HUES64 (cell line): ENCODE data around the gene RNF111. TPM values are rescaled to one million over a fixed set of nuclear protein-coding genes. Genes with fewer than 3 reads are reported as not detected.

Experiments used
- H3K27ac ChIP-seq: 2 replicates; pipeline ENCODE4 v1.7.0; 2013; ENCODE audit warnings: low read depth, low read length, inconsistent platforms
- H3K27me3 ChIP-seq: 2 replicates; pipeline ENCODE4 v1.6.1; 2013; ENCODE audit warnings: mild to moderate bottlenecking, low read length; ENCODE audit not compliant: insufficient read depth
- H3K36me3 ChIP-seq: 2 replicates; pipeline ENCODE4 v1.6.1; 2013; ENCODE audit warnings: mild to moderate bottlenecking, low read length; ENCODE audit not compliant: insufficient read depth
- H3K4me1 ChIP-seq: 2 replicates; pipeline ENCODE4 v1.6.1; 2013; ENCODE audit warnings: mild to moderate bottlenecking, low read length, moderate library complexity; ENCODE audit not compliant: insufficient read depth
- H3K4me3 ChIP-seq: 2 replicates; pipeline ENCODE4 v1.5.1; 2013; ENCODE audit warnings: mild to moderate bottlenecking, low read length, moderate library complexity
- H3K9ac ChIP-seq: 2 replicates; pipeline ENCODE4 v1.6.1; 2013; ENCODE audit warnings: mild to moderate bottlenecking, low read depth, low read length
- H3K9me3 ChIP-seq: 2 replicates; pipeline ENCODE4 v1.6.1; 2013; ENCODE audit warnings: low read depth, low read length; ENCODE audit not compliant: insufficient read depth
- WGBS: fragments of 150-250, 120-280 bp; methylation state at CpG from one replicate; pipeline ENCODE4 v1.1.7; 2013; ENCODE audit warnings: missing lambda C conversion rate; 5-methylcytosine and 5-hydroxymethylcytosine counted together
- polyA plus RNA-seq, 2 experiments: library from polyadenylated mRNA; stranded (reverse); fragments of 50-300 nt; gene quantifications; one replicate each; pipeline ENCODE4 v1.2.3, GENCODE V29; 2013

RNF111 gene
- 13.8 TPM for polyA plus RNA-seq (2013, experiment 1 of 2)
- polyA plus RNA-seq (2013, experiment 2 of 2) = 16.9 TPM

DNA sequence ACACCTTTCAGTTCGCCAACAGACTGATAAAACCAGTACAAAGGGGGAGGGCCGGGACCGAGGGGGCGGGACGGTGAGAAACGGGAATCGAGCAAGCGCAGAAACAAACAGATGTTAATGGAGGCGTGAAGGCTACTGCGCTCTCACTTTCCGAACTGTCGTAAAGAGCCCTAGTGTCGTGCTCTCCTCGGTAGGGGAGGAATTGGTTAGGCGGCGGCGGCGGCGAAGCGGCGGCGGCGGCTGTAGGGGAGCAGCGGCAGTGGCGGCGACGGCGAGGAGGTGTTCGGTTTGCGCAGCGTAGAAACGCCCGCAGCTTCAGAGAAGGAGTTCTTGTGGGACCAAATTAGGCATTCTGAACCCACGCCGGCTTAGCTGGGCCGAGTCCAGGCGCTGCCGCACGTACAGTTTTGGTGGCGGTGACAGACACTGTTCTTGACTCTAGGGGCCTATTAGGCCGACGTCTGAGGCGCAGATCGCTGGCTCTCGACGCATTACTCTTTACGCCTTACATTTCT is at the start of gene RNF111:
Gene RNF111, plus strand, starts transcription at position 173 of the 515 bp plus-strand sequence. CDS start 43,160 bp downstream, outside the sequence.
- under 1% methylated on average over 47 of the region's 47 CpGs for WGBS
- Histone ChIP-seq H3K27me3 (no peaks in the 10 kb centered on the region), H3K9ac (peak within 1 kb of the TSS; percentile 82), H3K9me3 (no peaks in the 10 kb centered on the region), H3K36me3 (peaks cover 3% of the 10 kb centered on the region; the same call in 1 of the 2 replicates), H3K4me1 (peaks cover 11% of the 10 kb centered on the region), H3K27ac (peak within 1 kb of the TSS; percentile 83), H3K4me3 (peak within 1 kb of the TSS; percentile 99)

DNA sequence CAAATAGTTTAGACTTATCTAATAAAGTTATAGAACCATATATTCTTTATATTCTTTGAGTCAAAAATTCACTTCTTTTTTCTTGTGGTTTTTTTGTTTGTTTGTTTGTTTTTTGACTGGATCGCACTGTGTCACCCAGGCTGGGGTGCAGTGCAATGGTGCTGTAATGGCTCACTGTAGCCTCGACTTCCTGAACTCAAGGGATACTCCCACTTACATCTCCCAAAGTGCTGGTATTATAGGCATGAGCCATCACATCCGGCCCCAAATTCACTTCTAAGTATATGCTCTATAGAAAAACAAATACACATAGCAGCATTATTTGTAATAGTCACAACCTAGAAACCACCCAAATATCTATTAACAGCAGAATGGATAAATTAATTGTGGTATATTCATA is 40.3 kb upstream of the RNF111 start:
- Histone ChIP-seq H3K9ac (no peak overlapping the region), H3K27me3 (no peaks in the 10 kb centered on the region), H3K9me3 (no peaks in the 10 kb centered on the region), H3K4me3 (no peak overlapping the region), H3K4me1 (peaks cover 3% of the 10 kb centered on the region; the same call in 1 of the 2 replicates), H3K36me3 (no peaks in the 10 kb centered on the region), H3K27ac (no peak overlapping the region)
- 93% methylated on average over 3 of the region's 3 CpGs for WGBS

DNA sequence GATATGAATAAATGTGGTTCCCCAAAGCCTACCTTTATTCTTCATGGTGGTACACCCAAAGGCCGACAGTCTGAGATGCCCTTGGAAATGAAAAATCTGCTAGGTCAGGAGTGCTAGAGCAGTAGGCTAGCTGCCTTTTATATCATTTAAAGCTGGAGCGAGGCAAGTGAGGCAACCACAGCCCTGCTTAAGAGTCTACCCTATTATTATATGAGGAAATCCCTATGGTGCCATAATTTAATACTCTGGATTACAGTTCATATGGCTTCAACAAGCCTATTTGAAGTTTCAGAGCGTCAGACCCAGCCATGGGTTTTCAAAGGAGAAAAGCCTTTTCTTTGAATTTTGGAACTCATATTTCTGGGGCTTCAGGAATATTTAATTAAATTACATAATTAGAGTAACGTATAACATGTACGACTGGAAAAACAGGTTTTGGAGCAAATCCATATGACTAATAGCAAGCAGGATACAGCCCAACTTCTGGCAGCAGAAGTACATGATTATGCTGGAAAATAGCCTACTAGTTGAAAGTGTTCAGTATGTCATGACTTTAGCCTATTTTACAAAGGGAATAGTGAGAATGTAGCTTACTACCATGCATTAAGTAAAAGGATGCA is 36.0 kb upstream of the RNF111 start:
- H3K4me1 ChIP-seq = peaks cover 7% of the 10 kb centered on the region; the same call in 1 of the 2 replicates
- no peak overlapping the region for H3K9ac ChIP-seq
- H3K4me3 ChIP-seq = no peak overlapping the region
- H3K9me3 ChIP-seq = no peaks in the 10 kb centered on the region
- H3K27ac ChIP-seq = no peak overlapping the region
- H3K27me3 ChIP-seq = no peaks in the 10 kb centered on the region
- 97% methylated on average over 4 of the region's 5 CpGs for WGBS
- no peaks in the 10 kb centered on the region for H3K36me3 ChIP-seq

DNA sequence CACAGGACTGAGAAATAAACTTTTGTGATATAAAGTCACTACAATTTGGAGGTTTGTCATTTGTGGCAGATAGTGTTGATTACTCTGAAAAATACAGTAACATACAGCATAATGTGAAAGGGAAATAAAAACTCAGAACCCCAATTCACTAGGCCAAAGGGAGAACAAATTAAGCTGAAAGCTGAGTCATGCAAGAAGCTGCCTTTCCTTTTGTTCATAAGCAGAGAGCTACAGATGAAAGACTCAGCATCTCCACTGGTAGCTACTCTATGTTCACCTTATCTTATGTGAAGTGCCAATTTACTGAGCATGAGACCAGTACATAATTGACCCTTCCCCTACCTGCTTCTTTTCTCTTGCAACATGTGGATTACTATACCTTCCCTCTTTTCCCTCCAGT is 34.7 kb upstream of the RNF111 start:
- H3K9ac ChIP-seq = no peak overlapping the region
- H3K4me1 ChIP-seq = peaks cover 7% of the 10 kb centered on the region; the same call in 1 of the 2 replicates
- no peak overlapping the region for H3K4me3 ChIP-seq
- H3K27ac ChIP-seq = no peak overlapping the region
- H3K27me3 ChIP-seq = no peaks in the 10 kb centered on the region
- no peaks in the 10 kb centered on the region for H3K9me3 ChIP-seq
- no peaks in the 10 kb centered on the region for H3K36me3 ChIP-seq

DNA sequence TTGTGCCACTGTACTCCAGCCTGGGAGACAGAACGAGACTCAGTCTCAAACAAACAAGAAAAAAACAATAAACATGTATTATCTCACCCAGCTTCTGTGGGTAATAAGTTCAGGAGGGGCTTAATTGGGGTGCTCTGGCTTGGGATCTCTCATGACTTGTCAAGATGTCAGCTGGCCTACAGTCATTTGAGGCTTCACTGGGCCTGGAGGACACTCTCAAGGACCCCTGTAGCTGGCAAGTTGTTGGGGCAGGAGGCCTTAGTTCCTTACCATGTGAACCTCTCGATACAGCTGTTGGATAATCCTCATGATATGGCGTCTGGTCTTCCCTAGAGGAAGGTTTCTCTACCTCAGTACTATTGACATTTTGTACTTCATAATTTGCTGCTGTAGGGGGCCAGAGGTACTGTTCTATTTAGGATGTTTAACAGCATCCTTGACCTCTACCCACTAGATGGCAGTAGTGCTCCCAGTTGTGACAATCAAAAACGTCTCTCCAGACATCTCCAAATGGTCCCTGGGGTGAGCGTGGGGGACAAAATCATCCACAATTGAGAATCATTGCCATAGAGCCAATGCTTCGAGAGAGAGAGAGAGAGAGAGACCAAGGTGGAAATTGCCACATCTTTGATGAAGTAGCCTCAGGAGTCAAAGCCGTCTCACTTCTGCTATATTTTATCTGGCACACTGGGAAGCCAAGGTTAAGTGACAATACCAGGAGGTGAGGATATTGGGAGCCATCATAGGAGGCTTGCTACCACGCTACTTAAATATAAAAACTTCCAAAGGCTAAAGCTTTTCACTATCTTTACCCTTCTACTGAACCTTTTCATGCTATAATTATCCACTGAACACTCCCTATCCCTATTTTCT is 30.1 kb upstream of the RNF111 start:
- no peak overlapping the region for H3K27ac ChIP-seq
- no peak overlapping the region for H3K9ac ChIP-seq
- 0 out of 2 replicates have a peak, but pooled peaks cover 4% of the 10 kb centered on the region for H3K4me1 ChIP-seq
- H3K36me3 ChIP-seq = no peaks in the 10 kb centered on the region
- 49% methylated on average over 7 of the region's 8 CpGs for WGBS
- H3K27me3 ChIP-seq = no peaks in the 10 kb centered on the region
- H3K9me3 ChIP-seq = no peaks in the 10 kb centered on the region
- H3K4me3 ChIP-seq = no peak overlapping the region

DNA sequence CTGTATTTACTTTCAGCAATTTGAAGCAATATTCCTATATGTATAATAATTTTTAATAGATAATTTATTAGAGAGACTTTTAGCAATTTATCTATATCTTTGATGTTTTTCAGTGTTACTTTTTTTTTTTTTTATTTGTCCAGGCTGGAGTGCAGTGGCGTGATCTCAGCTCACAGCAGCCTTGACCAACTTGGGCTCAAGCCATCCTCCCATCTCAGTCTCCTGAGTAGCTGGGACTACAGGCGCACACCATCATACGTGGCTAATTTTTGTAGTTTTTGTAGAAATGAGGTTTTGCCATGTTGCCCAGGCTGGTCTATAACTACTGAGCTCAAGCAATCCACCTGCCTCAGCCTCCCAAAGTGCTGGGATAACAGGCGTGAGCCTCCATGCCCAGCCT is 28.7 kb upstream of the RNF111 start:
- Histone ChIP-seq H3K4me3 (no peak overlapping the region), H3K9me3 (no peaks in the 10 kb centered on the region), H3K4me1 (no peaks in the 10 kb centered on the region), H3K27ac (no peak overlapping the region), H3K36me3 (no peaks in the 10 kb centered on the region), H3K9ac (no peak overlapping the region), H3K27me3 (no peaks in the 10 kb centered on the region)
- 91% methylated on average over 4 of the region's 4 CpGs for WGBS

DNA sequence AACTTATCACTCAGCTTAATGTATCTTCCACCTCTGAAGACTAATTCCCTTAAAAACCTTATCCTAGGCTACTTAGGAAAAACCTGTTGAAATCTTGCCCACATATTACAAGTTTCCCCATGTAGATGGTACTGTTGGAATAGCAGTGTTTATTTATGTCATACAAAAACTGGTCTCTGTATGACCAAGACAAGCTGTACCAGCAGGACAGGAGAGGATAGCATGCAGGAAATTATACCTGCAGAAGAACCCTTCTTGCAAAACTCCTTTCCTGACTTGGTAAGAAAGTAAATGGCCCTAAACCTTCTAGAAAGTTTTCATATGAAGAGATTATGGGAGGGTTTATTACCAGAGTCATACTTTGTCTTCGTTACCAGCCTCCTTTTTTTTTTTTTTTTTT is 25.3 kb upstream of the RNF111 start:
- Histone ChIP-seq H3K4me3 (no peak overlapping the region), H3K9ac (no peak overlapping the region)
- no CpG with 5 or more reads among the region's 1 CpG for WGBS

DNA sequence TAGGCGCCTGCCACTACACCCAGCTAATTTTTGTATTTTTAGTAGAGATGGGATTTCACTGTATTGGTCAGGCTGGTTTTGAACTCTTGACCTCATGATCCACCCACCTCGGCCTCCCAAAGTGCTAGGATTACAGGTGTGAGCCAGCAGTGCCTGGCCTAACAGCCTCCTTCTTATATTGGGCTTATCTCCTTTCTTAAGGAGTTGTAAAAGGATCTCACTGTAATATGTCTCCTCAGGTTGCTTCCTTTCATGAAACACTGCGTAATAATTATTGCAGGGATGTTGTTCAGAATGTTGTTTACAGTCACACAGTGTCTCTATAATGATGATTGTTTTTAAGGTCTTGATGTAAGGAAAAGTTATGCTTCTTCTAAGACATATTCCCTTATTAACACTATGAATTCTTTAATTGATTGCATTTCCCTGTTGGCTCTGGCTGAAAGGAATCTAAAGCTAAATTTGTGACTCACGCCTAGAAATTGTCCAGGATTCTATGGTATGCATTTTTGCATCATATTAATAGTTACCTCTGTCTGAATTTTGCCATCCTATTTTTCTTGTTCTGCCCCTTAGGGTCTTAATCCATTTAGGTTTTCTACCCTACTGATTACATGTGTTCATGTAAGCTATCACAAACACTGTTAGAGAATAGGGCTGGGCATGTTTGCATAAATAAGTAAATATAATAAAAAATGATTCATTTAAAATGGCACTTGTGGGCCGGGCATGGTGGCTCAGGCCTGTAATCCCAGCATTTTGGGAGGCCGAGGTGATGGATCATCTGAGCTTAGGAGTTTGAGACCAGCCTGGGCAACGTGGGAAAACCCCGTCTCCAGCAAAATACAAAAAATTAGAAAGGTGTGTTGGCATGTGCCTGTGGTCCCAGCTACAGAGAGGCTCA is 24.5 kb upstream of the RNF111 start:
- WGBS = 93% methylated on average over 7 of the region's 8 CpGs
- H3K27ac ChIP-seq = no peak overlapping the region
- H3K27me3 ChIP-seq = no peaks in the 10 kb centered on the region
- no peaks in the 10 kb centered on the region for H3K4me1 ChIP-seq
- H3K9ac ChIP-seq = no peak overlapping the region
- no peak overlapping the region for H3K4me3 ChIP-seq
- H3K36me3 ChIP-seq = no peaks in the 10 kb centered on the region
- H3K9me3 ChIP-seq = no peaks in the 10 kb centered on the region

More for the DNA sequence above, 25.3 kb upstream of the RNF111 start:
- no peaks in the 10 kb centered on the region for H3K36me3 ChIP-seq
- H3K27me3 ChIP-seq = no peaks in the 10 kb centered on the region
- H3K27ac ChIP-seq = no peak overlapping the region
- H3K4me1 ChIP-seq = no peaks in the 10 kb centered on the region
- H3K9me3 ChIP-seq = no peaks in the 10 kb centered on the region

DNA sequence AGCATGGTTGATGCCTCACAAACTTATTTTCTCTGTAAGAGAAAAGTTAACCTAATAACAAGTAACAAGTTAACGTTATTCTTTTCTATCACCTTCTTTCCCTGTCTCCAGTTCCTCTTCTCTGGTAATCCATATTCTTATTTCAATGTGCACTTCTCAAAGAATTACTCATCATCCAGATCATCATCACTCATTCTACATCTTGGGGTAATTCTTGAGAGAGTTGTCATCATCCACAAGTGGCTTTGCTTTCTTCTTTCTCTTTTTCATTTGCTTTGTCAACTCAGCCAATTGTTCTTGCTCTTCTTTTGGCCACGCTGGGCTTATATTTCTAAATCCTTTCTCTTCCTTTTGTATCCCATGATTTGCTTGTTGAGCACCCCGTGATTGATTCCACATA is 20.8 kb upstream of the RNF111 start:
- Histone ChIP-seq H3K27me3 (no peaks in the 10 kb centered on the region), H3K9me3 (no peaks in the 10 kb centered on the region), H3K9ac (no peak overlapping the region), H3K4me3 (no peak overlapping the region), H3K36me3 (no peaks in the 10 kb centered on the region), H3K4me1 (no peaks in the 10 kb centered on the region), H3K27ac (no peak overlapping the region)
- WGBS = 86% methylated on average over 3 of the region's 3 CpGs

DNA sequence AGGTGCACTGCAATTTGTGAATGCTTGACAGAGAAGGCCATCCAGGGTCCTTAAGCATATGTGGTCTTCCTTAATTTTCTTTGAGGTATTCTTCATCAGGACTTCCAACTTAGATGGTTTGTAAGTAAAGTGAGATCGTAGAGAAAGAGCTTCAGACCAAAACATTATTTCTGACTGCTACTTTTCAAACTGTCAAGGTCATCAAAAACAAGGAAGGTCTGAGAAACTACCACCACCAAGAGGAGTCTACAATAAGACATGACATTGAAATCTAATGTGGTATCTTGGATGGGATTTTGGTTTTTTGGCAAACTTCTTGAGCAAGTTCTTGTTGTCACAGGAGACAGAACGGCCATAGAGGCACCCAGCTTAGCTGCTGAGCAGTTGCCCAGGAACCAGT is 20.0 kb upstream of the RNF111 start:
- Histone ChIP-seq H3K4me3 (no peak overlapping the region), H3K36me3 (no peaks in the 10 kb centered on the region), H3K27me3 (no peaks in the 10 kb centered on the region), H3K9me3 (no peaks in the 10 kb centered on the region), H3K27ac (no peak overlapping the region), H3K4me1 (no peaks in the 10 kb centered on the region), H3K9ac (no peak overlapping the region)
- WGBS = 87% methylated on average over 1 of the region's 2 CpGs
